ENCODE data around the gene CISTR.
A peak's percentile ranks its signal among the peaks of the same experiment; 100 is the strongest.
"Not testable (repeated sequence)": the region's sequence is repeated elsewhere in the genome, so short reads cannot be mapped to it uniquely, and the experiment has no call there.

CISTR gene

GRCh38 chr12:53739214-53740129 is 12.3 kb downstream of the CISTR start:
- no peak for DNase-seq

GRCh38 chr12:53738406-53739213 is 13.2 kb downstream of the CISTR start:
- DNase-seq: no peak

- no peak for DNase-seq
These were observed 13.8 kb downstream of the CISTR start for GRCh38 chr12:53737951-53738405.

GRCh38 chr12:53737093-53737808 is 14.5 kb downstream of the CISTR start:
- DNase-seq: peak; percentile 60

GRCh38 chr12:53736592-53736991 is 15.2 kb downstream of the CISTR start:
- no peak for DNase-seq

- peak; percentile 18 for DNase-seq
These were observed 16.2 kb downstream of the CISTR start for GRCh38 chr12:53735556-53735955.

- no peak for DNase-seq
These were observed 17.4 kb downstream of the CISTR start for GRCh38 chr12:53734425-53734824.

GRCh38 chr12:53733807-53734200 is 18.0 kb downstream of the CISTR start:
- no peak for DNase-seq

GRCh38 chr12:53733051-53733806 is 18.6 kb downstream of the CISTR start:
- no peak for DNase-seq

GRCh38 chr12:53729644-53730043 is 22.1 kb downstream of the CISTR start:
- DNase-seq: no peak

GRCh38 chr12:53728206-53728605 is 23.6 kb downstream of the CISTR start:
- DNase-seq: no peak

- DNase-seq: peak; percentile 97
These were observed 24.3 kb downstream of the CISTR start, which contains the start of gene CALCOCO1 for GRCh38 chr12:53727310-53728041. CALCOCO1 (minus strand) TSS chr12:53727452; CDS start chr12:53725242, 2,210 bp downstream.

- no peak for DNase-seq
These were observed 24.9 kb downstream of the CISTR start for GRCh38 chr12:53726946-53727309.

GRCh38 chr12:53726341-53726740 is 25.4 kb downstream of the CISTR start:
- no peak for DNase-seq

GRCh38 chr12:53725824-53726223 is 26.0 kb downstream of the CISTR start:
- no peak for DNase-seq

GRCh38 chr12:53722450-53723041 is 29.2 kb downstream of the CISTR start:
- no peak for DNase-seq

- DNase-seq: no peak
These were observed 30.8 kb downstream of the CISTR start for GRCh38 chr12:53720946-53721345.

GRCh38 chr12:53719649-53720048 is 32.1 kb downstream of the CISTR start:
- no peak for DNase-seq

GRCh38 chr12:53718567-53718966 is 33.2 kb downstream of the CISTR start:
- DNase-seq: not testable (repeated sequence)

- DNase-seq: no peak
These were observed 34.5 kb downstream of the CISTR start for GRCh38 chr12:53717319-53717718.

- no peak for DNase-seq
These were observed 37.8 kb downstream of the CISTR start for GRCh38 chr12:53714004-53714403.

All from NCI-H1694 (cell line).